Ovary (tissue), 9 donors: ENCODE results near the gene MAN2A2. TPM values are rescaled to one million over a fixed set of nuclear protein-coding genes. Genes with fewer than 3 reads are reported as not detected.
A peak's percentile ranks its signal among the peaks of the same experiment; 100 is the strongest.

Experiments
- DNase-seq, 5 donors: peaks; one replicate each; pipeline ENCODE4 v3.0.0-alpha.2; 2019 to 2020
- H3K27ac ChIP-seq, 2 donors: fragments of 200-600 bp; one replicate each; pipeline versions ENCODE4 v1.5.1 to v1.8.0; 2019 to 2022
- H3K27me3 ChIP-seq: fragments of 200-600 bp; one replicate; pipeline ENCODE4 v1.8.0; 2022
- H3K36me3 ChIP-seq: fragments of 200-600 bp; sonication (generic); one replicate; pipeline ENCODE4 v1.5.1; 2019
- H3K4me1 ChIP-seq: one replicate; pipeline ENCODE4 v1.8.1; 2013; ENCODE audit warnings: mild to moderate bottlenecking, moderate library complexity; ENCODE audit not compliant: insufficient read depth
- H3K4me3 ChIP-seq: fragments of 200-600 bp; sonication (generic); one replicate; pipeline ENCODE4 v1.5.1; 2017
- H3K9me3 ChIP-seq, 2 donors: fragments of 200-600 bp in 1 of 2; sonication (generic) in 1 of 2; one replicate each; pipeline versions ENCODE4 v1.5.1 to v1.8.1; 2013 to 2019; ENCODE audit warnings: mild to moderate bottlenecking in 1 of 2, moderate library complexity in 1 of 2
- EP300 ChIP-seq: sonication (generic); formaldehyde crosslinking; IDR thresholded peaks from one replicate; pipeline ENCODE4 v1.6.1; 2017; ENCODE audit warnings: antibody characterized with exemption
- POLR2A ChIP-seq: fragments of 450-650 bp; IDR thresholded peaks from one replicate; pipeline ENCODE4 v1.6.1; 2017; ENCODE audit warnings: antibody characterized with exemption, mild to moderate bottlenecking, moderate library complexity
- WGBS, 3 donors: extraction: QIAGEN DNeasy Blood & Tissue Kit in 1 of 3; methylation state at CpG; one replicate each; pipeline versions ENCODE4 v1.1.5 to v1.1.7; 2013 to 2017; 5-methylcytosine and 5-hydroxymethylcytosine counted together
- intact Hi-C, 4 donors: fragments of 100-400 bp; cut with DNase I; formaldehyde crosslinking; loops; one replicate each; pipeline versions ENCODE4 v1.11.0 to v1.15.1; 2022 to 2023
- polyA plus RNA-seq, 2 donors: library from polyadenylated mRNA; stranded (reverse); fragments of 200-250 nt in 1 of 2; fragments of 350-450 nt in 1 of 2; fragmentation: Illumina TruSeq in 1 of 2; extraction: RNeasy Lipid Tissue Mini Kit (QIAGEN cat#74804) in 1 of 2; gene quantifications; one replicate each; pipeline ENCODE4 v1.2.3, GENCODE V29; 2013 to 2014
- total RNA-seq, 7 donors: library from RNA; depleted of rRNA in 2 of 7; stranded (reverse); fragments of >200 nt in 2 of 7; fragmentation: NEBNext Ultra II Directional in 3 of 7; extraction: Animal tissue kit (Norgen Biotek cat#: 25700) in 3 of 7; gene quantifications; one replicate each; pipeline versions ENCODE4 v1.1.0 to v1.2.4, GENCODE V29; 2016 to 2023
- TF ChIP-seq, protein P1 (sequence below), 3 donors: fragments of 450-650 bp in 2 of 3; fragments of 200-600 bp in 1 of 3; IDR thresholded peaks; one replicate each; pipeline versions ENCODE4 v1.5.1 to v1.8.0; 2016 to 2022; ENCODE audit warnings: antibody characterized with exemption in 3 of 3, mild to moderate bottlenecking in 1 of 3
- donor health status: DM: no; HTN: no; CAD: no; lungs with moderate emphysema.
- donor health status: DM: no; HTN: no; CAD: no.
- donor health status: Bipolar disorder and iron deficiency.
- donor health status: DM: yes; HTN: yes; CAD: no.
- donor health status: DM: no; HTN: no; CAD: no.
- donor health status: DM: yes; HTN: yes; CAD: no.

MAN2A2 gene
- total and polyA plus RNA-seq, 9 donors, result 25.3 to 66.5 (median 31.2) TPM

DNA sequence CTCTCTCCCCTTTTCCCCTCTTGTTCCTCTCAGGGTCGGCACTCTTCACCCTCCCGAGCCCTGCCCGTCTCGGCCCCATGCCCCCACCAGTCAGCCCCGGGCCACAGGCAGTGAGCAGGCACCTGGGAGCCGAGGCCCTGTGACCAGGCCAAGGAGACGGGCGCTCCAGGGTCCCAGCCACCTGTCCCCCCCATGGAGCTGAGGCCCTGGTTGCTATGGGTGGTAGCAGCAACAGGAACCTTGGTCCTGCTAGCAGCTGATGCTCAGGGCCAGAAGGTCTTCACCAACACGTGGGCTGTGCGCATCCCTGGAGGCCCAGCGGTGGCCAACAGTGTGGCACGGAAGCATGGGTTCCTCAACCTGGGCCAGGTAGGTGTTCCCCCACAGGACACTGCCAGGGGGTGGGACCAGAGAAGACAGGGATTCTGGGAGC, 27.5 kb upstream of the MAN2A2 start:
- no peaks in the 10 kb centered on the region for H3K9me3 ChIP-seq
- WGBS, 3 donors, result 88 to 92% (median 91%) methylated on average over 12 of the region's 12 CpGs
- TF ChIP-seq EP300, result no peak
- TF ChIP-seq POLR2A, result no peak
- TF ChIP-seq, protein P1, sequence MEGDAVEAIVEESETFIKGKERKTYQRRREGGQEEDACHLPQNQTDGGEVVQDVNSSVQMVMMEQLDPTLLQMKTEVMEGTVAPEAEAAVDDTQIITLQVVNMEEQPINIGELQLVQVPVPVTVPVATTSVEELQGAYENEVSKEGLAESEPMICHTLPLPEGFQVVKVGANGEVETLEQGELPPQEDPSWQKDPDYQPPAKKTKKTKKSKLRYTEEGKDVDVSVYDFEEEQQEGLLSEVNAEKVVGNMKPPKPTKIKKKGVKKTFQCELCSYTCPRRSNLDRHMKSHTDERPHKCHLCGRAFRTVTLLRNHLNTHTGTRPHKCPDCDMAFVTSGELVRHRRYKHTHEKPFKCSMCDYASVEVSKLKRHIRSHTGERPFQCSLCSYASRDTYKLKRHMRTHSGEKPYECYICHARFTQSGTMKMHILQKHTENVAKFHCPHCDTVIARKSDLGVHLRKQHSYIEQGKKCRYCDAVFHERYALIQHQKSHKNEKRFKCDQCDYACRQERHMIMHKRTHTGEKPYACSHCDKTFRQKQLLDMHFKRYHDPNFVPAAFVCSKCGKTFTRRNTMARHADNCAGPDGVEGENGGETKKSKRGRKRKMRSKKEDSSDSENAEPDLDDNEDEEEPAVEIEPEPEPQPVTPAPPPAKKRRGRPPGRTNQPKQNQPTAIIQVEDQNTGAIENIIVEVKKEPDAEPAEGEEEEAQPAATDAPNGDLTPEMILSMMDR (IDR thresholded peaks at IDR 0.05), result no peak
- intact Hi-C loops, result loop anchor here in 1 of 4 donors (10.0 kb wide), 1 partner anchor 161 kb away; the partner anchor contains the start of gene BLM
- H3K27me3 ChIP-seq, result no peaks in the 10 kb centered on the region
- no peak overlapping the region for H3K4me3 ChIP-seq
- no peak overlapping the region for H3K27ac ChIP-seq
- peaks cover 12% of the 10 kb centered on the region for H3K4me1 ChIP-seq
- DNase-seq, result peak in 1 of 5 donors; percentile 18
- no peaks in the 10 kb centered on the region for H3K36me3 ChIP-seq

DNA sequence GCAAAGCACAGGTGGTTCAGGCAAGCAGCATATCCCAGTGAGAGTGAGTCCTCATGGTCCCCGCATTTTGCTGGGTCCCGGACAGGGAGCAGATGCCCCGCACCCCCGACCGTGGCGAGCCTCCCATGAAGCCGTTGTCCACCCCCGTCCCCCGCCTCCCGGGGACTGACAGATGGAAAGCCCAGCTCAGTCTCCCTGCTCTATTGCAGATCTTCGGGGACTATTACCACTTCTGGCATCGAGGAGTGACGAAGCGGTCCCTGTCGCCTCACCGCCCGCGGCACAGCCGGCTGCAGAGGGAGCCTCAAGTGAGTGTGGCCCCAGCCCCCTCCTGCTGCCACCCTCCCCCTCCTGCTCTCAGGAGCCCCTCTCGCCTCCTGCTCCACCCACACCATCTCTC, 27.1 kb upstream of the MAN2A2 start:
- intact Hi-C loops, result loop anchor here in 1 of 4 donors (10.0 kb wide), 1 partner anchor 161 kb away; the partner anchor contains the start of gene BLM
- H3K27me3 ChIP-seq, result no peaks in the 10 kb centered on the region
- no peak overlapping the region for H3K27ac ChIP-seq
- peaks cover 11% of the 10 kb centered on the region for H3K4me1 ChIP-seq
- DNase-seq, result peak in 1 of 5 donors; percentile 25
- H3K36me3 ChIP-seq, result no peaks in the 10 kb centered on the region
- no peaks in the 10 kb centered on the region for H3K9me3 ChIP-seq
- no peak for TF ChIP-seq POLR2A
- no peak for TF ChIP-seq EP300
- TF ChIP-seq, protein P1 (IDR thresholded peaks at IDR 0.05), result no peak
- 91 to 97% (median 96%) methylated on average over 11 to 20 of the region's 20 CpGs for WGBS, 3 donors
- H3K4me3 ChIP-seq, result no peak overlapping the region

DNA sequence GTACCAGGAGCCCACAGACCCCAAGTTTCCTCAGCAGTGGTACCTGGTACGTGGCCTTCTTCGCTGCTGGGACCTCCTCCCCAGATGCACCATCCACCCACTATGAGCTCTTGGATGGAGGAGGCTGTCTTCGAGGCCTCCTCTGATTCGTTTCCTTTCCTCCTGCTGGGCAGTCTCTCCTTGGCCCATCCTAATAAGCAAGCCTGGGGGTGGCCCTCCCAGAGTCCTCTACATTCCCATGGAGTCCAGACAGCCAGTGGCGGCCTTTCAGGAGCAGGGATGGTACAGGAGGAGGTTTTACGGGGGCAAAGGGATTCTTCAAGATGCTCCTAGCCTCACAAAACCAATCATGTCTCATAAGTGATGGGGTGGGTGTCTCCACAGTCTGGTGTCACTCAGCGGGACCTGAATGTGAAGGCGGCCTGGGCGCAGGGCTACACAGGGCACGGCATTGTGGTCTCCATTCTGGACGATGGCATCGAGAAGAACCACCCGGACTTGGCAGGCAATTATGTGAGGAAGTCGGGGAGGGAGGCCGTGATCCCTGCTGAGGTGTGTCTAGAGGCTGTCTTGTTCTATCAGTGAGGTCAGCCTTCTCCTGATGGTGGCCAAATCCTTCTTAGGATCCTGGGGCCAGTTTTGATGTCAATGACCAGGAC, 26.5 kb upstream of the MAN2A2 start:
- DNase-seq, result no peak
- H3K4me1 ChIP-seq, result peaks cover 11% of the 10 kb centered on the region
- no peaks in the 10 kb centered on the region for H3K27me3 ChIP-seq
- WGBS, 3 donors, result 92 to 94% (median 93%) methylated on average over 15 of the region's 15 CpGs
- H3K4me3 ChIP-seq, result no peak overlapping the region
- H3K36me3 ChIP-seq, result no peaks in the 10 kb centered on the region
- no peaks in the 10 kb centered on the region for H3K9me3 ChIP-seq
- no peak overlapping the region for H3K27ac ChIP-seq
- TF ChIP-seq EP300 (no peak), POLR2A (no peak)
- TF ChIP-seq, protein P1 (IDR thresholded peaks at IDR 0.05), result no peak
- intact Hi-C loops, result loop anchor here in 1 of 4 donors (10.0 kb wide), 1 partner anchor 162 kb away; the partner anchor contains the start of gene BLM

DNA sequence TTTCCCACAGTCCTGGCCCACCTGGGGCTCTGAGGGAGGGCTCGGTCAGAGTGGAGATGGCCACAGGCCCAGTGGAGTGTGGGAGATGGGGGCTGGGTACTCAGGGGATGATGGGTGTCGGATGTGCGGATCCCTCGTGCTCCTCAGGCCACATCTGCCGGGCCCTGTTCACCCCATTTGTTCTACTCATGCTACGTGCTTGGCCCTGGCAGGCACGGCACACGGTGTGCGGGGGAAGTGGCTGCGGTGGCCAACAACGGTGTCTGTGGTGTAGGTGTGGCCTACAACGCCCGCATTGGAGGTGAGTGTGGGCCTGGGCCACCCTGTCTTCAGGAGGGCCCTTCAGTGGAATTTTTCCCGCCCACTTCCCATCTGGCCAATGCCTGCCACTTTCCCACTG, 25.8 kb upstream of the MAN2A2 start:
- DNase-seq, result no peak
- WGBS, 3 donors, result 86 to 94% (median 88%) methylated on average over 14 of the region's 14 CpGs
- TF ChIP-seq POLR2A (no peak), EP300 (no peak)
- TF ChIP-seq, protein P1 (IDR thresholded peaks at IDR 0.05), result no peak
- Histone ChIP-seq H3K27ac (no peak overlapping the region), H3K4me1 (peaks cover 9% of the 10 kb centered on the region), H3K9me3 (no peaks in the 10 kb centered on the region), H3K36me3 (no peaks in the 10 kb centered on the region), H3K27me3 (no peaks in the 10 kb centered on the region), H3K4me3 (no peak overlapping the region)
- intact Hi-C loops, result loop anchor here in 1 of 4 donors (10.0 kb wide), 1 partner anchor 163 kb away; the partner anchor contains the start of gene BLM
